ENCODE data around the gene SPATA3.

DNA sequence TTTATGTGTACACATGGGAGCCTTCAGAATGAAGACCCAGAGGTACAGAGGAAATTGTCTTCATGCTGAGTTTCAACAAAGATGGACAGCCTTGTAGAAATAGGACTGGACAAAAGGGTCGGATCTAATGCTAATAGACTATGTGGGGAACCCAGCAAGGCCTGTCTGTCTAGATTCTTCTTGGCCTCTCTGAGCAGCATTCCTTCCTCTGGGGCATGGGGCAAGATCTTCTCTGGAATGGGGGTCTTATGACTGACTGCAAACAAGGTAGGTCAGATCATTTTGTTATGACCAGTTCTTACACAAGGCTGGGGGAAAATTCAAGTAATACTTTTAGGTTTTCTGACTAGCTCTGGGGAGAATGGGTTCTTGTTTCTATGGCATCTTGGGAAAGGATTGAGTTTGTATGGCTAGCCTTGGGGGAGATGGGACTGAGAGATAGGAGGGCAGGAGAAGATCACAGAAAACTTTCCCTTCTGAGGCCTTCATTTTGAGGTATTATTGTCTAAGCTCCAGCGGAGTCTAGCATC, 14.3 kb downstream of the SPATA3 start:
- TF ChIP-seq GATA2 (IDR thresholded peaks at IDR 0.05; ENCODE audit: low read depth, low read length): no peak
- no peak for TF ChIP-seq GATA3 (IDR thresholded peaks at IDR 0.05; ENCODE audit: low read depth, low read length)

Measured in SH-SY5Y (cell line).